SU-DHL-6 (cell line): ENCODE results near the gene IRF2.

ENCODE experiments used
- CTCF ChIP-seq: fragments of 200-600 bp; sonication (generic); IDR thresholded peaks from one replicate; pipeline ENCODE4 v1.5.1; 2017; ENCODE audit warnings: antibody characterized with exemption, mild to moderate bottlenecking, low read length, moderate library complexity; ENCODE audit not compliant: insufficient read depth, poor library complexity, severe bottlenecking
- EZH2phosphoT487 ChIP-seq: fragments of 200-600 bp; sonication (generic), shearing (Covaris generic); conservative IDR thresholded peaks from 2 replicates; pipeline ENCODE4 v1.6.1; 2018; ENCODE audit warnings: mild to moderate bottlenecking, antibody characterized with exemption, low read length, moderate library complexity, mixed read lengths

- TF ChIP-seq CTCF (no peak), EZH2phosphoT487 (no peak)
These were observed 21.6 kb downstream of the IRF2 start for GRCh38 chr4:184452740-184453139.
